T-helper 22 cell (primary cell): Measurements from ENCODE around the gene MYBPC2.

Experiments used
- DNase-seq: peaks from one replicate; pipeline ENCODE4 v3.0.0-alpha.2; 2020; ENCODE audit warnings: low read depth

MYBPC2 gene

DNA sequence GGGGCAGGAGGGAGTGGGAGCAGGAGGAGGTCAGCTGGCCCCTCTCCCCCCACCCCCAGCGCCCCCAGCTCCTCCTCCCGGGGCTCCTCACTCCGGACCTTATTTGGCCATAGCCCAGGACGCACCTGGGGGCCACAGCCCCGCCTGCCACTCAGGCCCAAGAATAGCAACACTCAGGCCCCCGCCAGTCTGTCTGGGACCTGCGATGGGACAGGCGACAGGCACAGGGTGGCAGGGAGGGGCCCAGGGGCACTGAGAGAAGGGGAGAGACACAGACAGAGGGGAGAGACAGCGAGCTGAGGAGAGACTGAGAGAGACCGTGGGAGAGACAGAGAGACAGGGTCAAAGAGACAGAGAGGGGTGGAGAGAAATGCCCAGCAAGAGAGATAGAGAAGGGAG is 68.1 kb downstream of the MYBPC2 start:
- DNase-seq = no peak

DNA sequence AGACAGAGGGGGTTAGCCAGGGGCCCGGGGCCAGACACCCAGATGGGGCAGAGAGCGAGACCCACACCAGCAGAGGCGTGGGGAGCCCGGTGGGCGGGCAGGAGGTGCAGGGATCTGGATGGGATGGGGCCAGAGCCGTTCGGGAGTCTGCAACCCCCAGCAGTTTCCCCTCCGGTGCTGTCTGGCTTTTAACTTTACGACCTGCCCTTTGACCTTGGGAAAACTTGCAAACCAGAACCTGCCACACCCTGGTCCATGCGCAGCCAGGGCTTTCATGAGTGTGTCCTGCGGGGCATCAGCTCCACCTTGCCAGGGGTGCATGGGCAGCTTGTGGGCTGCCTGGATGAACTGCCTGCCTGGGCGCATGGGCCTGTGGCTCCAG is 68.5 kb downstream of the MYBPC2 start:
- no peak for DNase-seq

DNA sequence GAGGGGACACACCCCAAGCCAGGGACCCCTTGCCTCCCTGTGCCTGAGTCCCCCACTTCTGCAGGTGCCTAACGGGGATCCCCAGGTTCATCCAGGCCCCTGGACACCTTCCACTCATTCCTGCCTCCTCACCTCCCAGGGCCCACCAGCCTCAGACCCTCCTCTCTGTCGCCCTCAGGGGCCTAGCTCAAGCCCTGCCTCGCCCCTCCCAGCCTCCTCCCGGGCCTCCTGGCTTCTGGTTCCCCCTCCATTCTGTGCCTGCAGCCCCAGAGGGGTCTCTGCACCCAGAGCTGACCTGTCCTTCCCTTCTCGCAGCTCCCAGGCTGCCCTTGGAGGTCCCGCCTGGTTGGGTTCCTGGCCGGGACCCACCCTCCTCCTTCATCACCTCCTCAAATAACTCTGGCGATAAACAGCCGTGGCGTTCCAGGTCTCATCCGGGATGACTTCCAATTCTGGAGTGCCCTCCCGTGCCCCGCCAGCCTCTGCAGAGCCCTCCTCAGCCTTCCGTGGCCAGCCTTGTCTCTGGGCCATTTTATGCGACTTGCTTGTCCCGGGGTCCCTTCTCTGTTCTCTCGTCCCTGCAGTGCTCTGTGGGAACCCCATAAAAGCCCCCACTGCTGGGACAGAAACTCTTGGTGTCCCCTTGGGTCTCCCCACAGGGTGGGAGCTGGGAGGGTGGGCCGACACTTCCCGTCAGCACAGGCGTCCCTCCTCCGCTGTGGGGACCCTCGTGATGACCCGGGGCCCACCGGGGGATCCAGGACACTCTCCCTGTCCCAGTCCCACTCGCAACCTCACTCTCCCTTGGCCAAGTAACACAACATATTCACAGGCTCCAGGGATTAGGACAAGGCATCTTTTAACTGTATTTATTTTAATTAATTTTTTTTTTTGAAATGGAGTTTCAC is 69.1 kb downstream of the MYBPC2 start:
- no peak for DNase-seq

DNA sequence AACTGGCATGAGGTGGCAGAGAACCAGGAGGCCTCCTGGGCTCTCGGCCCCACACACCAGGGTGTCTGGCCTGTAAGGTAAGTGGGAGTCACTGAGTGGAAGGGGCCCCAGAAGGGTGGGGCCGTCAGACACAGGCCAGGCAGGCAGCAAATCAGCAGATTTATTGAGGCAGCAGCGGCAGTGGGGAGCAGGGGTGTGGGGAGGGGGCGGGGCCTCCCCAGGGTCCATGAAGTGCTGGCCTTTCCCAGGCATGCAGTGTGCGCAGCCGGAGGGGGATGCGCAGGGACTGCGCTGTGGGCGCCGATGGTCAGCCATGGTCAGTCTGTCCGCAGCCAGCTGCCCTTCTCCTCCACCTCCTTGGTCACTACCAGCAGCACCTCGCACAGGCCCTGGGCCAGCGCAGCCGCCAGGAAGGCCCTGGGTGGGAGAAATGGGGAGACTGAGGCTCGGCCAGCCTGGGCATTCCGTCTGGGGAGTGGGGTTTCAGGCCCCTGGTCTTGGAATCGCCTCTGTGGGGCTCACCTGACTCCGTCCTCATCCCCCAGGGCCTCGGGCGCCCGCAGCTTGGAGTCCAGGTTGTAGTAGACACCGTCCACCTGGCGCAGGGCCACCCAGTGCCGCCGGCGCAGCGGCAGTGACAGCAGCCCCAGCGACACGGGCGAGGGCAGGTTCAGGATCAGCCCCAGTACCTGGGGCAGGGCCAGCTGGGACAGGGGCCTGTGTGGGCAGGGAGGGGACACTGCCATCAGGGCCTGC is 73.3 kb downstream of the MYBPC2 start:
- no peak for DNase-seq

DNA sequence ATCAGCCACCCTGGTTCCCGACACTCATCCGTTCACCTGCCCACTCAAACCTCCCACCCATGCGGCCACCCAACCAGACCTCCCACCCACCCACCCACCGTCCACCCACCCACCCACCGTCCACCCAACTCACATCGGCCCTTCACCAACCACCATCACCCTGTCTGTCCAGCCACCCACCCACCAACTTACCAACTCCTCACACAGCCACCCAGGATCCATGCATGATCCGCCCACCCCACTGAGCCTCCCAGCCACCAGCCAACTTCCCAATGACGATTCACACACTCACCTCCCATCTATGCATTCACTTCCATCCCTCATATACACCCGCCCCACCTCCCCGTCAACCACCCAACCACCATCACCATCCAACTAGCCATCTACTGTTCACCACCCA is 74.0 kb downstream of the MYBPC2 start:
- DNase-seq = no peak

DNA sequence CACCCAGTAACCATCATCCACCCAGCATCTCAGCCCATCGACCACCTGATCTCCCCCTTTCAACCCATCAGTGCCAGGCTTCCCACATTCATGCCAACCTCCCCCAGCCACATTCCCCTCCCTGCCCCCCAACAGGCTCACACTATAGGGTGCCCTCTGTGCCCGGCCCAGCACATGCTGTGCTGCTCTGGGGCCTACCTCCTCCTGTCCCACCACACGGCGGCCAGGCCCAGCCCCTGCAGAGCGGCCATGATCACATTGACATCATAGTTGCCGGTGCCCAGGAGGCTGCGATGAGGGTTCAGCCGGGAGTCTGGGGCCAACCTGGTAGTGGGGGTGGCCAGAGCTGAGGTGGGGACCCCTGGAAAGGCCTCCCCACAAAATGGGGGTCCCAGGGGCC is 74.7 kb downstream of the MYBPC2 start:
- DNase-seq = no peak

DNA sequence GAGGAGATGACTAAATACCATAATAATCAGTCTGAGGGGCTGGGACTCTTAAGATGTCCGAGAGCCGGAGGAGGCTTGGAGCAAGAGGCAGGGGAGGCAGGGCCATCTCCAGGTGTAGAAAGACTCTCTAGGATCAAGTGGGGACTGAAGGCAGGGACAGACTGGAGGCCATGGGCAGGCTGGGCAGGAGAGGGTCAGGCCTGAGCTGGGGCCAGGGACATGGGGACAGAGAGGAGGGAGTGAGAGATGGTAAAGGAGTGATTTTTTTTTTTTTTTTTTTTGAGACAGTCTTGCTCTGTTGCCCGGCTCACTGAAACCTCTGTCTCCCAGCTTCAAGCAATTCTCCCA is 76.1 kb downstream of the MYBPC2 start:
- DNase-seq = no peak

DNA sequence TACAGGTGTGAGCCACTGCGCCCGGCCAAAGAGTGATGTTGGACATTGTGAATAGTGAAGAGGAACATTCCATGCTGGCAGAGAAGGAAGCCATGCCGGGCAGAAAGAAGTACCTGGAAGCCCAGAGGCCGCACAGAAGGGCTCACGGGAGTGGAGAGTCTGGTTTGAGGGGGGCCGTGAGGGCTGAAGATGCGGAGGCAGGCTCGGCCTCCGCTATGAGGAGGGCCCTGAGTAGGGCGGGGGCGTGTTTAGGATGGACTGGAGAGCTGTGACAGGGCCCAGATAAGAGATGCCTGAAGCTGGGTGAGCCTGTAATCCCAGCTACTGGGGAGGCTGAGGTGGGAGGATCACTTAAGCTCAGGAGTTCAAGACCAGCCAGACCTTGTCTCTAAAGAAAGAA is 76.7 kb downstream of the MYBPC2 start:
- DNase-seq = no peak

DNA sequence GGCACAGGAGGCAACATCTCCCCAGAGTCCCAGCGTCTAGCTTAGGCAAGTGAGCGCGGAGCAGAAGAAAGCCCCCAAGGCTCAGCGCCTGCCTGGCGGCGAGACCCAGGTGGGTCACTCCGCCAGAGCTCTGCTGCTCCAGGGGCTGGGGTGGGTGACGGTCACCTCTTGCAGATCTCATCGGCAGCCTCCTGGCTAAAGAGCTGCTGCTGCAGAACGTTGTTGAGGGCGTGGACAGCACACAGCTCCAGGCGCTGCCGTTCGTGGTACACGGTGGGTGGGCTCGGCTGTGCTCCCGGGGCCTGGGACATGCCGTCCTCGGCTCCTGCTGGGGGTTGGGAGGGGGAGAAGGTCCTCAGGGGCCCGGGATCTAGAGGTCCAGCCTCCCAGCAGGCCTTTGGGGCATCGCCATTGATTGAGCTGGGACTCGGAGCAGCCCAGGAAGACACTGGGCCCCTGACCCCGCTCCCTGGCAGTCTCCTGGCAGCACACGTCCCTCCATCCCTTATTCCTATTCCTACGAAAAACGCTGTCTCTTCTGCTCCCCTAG is 77.5 kb downstream of the MYBPC2 start:
- DNase-seq = no peak

DNA sequence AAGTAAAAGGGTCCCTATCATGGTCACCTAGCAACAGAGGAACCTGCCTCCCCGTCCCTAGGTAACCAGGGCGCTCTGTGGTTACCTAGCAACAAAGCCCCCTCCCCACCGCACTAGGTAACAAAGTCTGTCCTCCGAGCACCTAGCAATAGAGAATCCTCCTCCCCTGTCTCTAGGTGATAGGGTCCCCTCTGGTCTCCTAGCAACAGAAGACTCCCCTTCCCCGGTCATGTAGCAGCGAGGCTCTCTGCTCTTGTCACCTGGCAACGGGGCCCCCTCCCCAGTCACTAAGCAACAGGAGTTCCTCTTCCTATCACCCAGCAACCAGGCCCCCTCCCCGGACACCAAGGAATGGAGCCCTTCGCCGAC is 78.0 kb downstream of the MYBPC2 start:
- DNase-seq = no peak

DNA sequence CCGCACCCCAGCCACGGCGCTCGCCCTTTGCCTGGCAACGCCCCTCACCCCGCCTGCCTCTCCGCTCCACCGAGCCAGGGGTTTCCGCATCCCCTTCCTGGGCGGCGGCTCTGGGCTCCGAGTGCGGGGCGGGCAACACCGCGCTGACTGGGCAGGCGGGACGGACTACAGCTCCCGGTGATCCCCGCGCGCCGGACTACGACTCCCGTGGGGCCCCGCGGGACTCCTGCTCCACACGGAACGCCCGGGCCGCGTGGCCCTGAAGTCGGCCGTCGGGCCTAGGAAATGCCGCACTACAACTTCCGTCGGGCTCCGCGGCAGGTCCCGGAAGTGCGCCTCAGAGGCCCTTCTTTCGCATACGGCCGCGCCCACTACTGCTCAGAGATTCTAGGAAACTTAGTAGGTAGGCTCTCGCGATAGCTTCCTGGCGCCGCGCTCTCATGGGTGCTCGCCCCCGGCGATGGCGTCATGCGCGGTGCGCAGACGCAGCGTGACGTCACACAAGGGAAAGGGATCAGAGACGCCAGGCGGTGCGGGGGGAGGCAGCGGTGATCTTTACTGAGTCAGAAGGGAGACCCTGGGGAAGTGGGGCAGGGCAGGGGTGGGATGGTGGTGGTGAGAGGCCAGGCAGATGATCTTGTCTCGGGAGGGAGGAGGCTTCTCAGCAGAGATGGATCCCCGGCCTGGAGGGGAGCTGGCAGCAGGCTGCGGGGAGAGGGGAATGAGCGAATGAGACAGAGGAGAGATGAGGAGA is 78.6 kb downstream of the MYBPC2 start, which contains the start of gene JOSD2:
Gene JOSD2, minus strand, starts transcription at position 123 of the 754 bp plus-strand sequence. CDS start 760 bp downstream, outside the sequence.
- peak; percentile 97 for DNase-seq

DNA sequence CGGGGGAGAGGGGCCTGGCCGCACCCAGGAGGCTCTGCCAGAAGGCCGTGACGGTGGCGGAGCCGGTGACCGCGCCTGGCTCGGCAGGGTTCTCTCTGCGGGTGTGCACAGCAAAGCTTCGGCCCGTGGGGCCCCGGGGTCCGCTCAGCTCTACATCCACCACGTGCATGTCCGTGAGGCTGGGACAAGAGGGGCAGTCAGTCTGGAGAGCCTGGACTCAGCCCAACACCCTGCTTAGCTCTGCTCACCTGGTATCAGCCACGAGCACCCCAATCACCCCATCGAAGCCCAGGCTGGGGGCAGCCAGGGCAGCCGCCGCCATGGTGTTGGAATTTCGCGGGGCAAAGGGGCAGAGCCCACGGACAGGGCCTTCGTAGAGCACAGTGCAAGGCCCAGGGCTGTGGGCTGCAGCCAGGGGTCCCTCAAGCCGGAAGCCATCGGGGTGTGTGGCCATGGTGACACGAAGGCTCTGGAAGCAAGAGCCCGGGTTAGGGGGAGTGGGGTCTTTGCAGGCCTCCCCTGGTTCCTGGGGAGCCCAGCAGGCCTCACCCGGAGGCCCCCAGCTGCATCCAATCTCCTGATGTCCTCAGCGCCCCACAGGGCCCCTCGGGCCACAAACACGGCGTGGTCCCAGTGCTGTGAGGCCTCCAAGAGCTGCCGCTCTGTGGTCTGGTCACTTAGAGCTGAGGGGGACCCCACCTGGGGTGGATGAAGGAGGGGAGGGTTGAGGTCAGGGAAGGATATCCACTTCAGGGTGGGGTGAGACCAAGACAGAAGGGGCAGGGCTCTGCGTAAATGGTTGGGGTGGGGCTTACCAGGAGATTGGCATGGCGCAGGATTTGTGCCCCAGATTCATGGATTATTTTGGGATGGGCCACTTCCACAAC is 79.7 kb downstream of the MYBPC2 start:
- no peak for DNase-seq

DNA sequence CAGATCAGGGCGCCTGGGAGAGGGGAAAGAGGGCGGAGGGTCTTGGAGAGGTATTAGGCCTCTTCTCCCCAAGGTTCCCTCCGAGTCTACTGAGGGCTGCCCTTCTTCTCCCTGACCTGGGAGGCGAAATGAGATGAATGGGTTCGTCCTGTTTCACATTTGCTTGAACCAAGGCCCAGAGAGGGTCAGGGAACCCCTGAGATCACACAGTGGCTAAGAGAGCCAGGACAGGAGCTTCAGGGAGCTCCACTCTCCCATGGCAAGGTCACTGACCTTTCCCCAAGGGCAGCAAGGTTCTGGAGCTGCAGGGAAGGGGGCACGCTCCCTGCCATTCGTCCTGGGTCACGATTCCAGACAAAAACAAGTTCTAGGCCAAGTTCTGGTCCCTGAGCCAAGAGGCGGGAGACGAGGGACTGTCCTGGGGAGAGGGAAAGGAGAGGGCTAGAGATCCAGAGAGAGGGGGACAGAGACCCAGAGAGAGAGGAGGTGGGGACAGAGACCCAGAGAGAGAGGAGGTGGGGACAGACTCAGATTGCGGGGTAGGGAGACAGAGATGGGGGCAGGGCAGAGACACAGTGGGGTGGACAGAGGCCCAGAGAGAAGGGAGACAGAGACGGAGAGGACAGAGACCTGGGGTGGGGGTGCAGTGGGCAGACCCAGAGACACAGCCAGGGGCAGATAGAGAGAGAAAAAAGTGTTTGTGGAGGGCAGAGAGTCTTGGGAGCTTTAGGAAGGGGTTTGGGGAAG is 80.5 kb downstream of the MYBPC2 start:
- DNase-seq = no peak

DNA sequence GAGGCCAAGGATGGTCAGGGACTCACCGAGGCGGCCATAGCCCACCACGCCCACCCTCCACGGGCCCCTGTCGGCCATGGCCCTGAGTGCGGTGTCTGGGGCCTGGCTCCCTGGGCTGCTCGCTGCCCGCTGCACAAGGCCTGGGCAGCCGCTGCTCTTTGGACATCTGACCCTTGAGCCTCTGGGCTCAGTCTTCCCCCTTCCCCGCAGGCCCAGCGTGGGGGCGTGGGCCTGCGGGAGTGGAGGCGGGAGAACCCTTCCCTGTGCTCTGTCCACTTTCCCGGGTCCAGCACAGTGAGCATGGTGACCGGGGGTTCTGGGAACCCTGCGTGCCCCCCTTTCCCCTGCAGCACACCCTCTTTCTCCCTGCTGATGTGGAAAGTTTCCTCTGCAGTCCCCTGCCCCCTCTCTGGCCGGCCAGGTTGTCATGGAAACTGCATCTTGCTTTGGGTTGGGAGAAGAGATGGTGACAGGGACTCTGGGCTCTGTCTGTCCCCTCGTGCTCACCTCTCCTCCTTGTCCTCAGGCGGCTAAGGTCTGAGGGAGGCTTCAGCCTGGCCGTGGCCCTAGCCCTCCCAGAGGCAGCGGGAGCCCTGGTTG is 81.2 kb downstream of the MYBPC2 start, which contains the start of gene ASPDH:
Gene ASPDH, minus strand, starts transcription at position 168 of the 600 bp plus-strand sequence. Its CDS starts 90 bp downstream, at position 78.
- no peak for DNase-seq

DNA sequence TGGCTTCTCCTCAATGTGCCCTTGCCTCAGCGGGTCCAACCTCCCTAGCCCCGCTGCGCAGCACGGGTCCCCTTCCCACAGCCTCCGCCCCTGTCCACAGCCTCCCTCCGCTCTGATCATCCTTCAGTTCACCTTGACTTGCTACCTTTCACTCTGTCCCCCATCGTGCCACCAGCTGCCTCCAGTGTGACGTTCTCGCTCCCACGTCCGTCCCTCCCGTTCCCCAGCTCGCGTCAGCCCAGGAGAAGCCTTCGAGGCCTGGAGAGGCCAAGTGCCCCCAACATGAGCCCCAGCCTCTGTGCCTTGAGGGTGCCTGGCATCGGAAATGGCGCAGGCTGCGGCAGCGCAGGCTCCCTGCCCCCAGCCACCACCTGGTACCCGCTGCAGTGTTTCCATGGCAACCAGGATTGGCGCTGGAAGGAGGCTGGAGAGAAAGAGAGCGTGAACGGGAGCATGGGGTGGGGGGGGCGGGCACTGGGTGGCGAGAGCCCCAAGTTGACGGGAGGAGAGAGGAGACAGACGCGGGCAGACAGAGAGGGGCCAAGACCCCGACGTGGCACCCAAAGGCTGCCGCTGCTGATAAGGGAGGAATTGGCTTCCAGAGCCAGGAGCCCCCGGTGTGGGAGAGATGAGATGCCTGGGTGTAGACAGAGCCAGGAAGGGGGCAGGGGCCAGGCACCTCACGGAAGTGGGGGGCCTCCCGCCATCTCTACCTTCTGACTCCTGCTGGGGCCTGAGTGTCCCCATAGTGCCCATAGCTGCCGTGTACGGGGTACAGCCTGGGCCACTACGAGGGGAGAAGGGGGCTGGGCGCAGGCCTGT is 81.9 kb downstream of the MYBPC2 start:
- no peak for DNase-seq

DNA sequence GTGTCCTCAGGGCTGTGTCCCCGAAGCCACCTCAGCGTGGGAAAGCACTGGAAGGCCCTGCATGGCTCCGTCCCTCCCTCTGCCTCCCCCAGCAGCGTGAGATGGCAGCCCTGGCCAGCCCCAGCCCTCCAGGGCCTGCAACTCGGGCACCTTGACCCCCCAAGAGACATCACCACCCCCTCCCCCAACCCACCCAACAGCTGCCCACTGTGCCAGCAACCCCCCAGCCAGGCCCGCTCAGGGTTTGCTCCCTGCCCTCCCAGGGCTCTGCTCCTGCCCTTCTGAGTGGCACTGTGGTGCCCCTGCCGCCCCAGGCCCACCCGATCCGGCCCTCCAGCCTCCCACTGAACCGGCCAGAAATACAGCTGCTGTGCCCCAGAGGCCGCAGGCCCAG is 82.5 kb downstream of the MYBPC2 start:
- DNase-seq = no peak
